Stimulated activated CD4-positive, alpha-beta T cell treated with anti-CD3 and anti-CD28 coated beads, Interleukin-4, amount 100 ng/mL, for 4 hours (primary cell): ENCODE results near the gene HOXC6.

Experiments
- DNase-seq, 2 experiments: peaks; one replicate each; pipeline ENCODE4 v3.0.0-alpha.2; 2020

HOXC6 gene

DNA sequence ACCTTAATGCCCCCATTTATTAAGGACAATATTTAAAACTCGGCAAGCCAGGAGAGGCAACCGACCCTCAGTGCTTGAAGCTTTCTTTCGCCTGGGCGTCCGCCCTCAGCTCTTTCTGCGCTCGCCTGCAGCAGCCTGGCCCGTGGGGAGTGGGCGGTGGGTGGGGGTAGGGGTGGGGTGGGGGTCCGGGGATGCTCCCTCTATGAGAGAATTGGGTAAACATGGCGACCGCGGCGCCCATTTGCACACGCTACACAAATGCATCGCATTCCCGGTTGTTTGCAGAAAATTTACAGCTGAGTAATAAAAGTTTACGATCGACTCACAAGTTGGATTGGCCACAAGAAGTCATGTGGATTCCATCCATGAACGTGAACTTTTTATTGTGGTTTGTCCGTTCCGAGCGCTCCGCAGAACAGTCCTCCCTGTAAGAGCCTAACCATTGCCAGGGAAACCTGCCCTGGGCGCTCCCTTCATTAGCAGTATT, 11.7 kb upstream of the HOXC6 start:
- DNase-seq = no peak

- no peak for DNase-seq
These were observed 11.0 kb upstream of the HOXC6 start for GRCh38 chr12:54017027-54017788.

- DNase-seq = peak; percentile 73 to 78
These were observed 10.3 kb upstream of the HOXC6 start for GRCh38 chr12:54017878-54018467.

- DNase-seq = no peak
These were observed 9.7 kb upstream of the HOXC6 start for GRCh38 chr12:54018468-54018984.

GRCh38 chr12:54019091-54019811, 9.0 kb upstream of the HOXC6 start:
- no peak for DNase-seq

GRCh38 chr12:54019924-54020590, 8.2 kb upstream of the HOXC6 start:
- no peak for DNase-seq

GRCh38 chr12:54020591-54021405, 7.4 kb upstream of the HOXC6 start:
- no peak for DNase-seq

DNA sequence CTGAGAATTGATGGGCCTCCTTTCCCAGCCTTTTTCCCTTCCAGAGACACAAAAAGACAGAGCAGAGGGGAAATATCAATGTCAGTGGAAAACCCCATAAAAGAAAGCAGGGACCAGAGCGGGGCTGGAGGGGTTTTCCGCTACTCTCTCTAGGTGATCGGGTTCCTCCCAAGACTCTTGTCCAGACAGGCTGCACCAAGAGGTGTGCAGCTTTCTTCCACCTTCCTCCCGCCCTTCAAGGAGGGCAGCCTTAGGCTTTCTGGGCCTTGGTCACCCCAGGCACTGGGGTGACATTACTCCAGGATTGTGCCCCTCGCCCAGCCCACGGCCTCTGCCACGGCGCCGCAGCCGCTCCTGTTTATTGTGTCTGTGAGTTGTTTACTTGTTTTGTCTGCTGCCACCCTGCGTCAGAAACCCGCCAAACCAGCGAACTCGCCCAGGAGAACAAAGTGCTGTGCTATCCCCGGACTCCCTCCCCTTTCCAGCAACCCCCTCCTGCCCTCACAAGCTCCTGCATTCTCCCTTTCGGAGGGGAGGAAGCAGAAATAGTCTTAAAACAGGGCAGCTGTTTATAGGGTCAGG, 6.7 kb upstream of the HOXC6 start:
- DNase-seq = no peak

- no peak for DNase-seq
These were observed 5.0 kb upstream of the HOXC6 start for GRCh38 chr12:54022960-54023884.

DNA sequence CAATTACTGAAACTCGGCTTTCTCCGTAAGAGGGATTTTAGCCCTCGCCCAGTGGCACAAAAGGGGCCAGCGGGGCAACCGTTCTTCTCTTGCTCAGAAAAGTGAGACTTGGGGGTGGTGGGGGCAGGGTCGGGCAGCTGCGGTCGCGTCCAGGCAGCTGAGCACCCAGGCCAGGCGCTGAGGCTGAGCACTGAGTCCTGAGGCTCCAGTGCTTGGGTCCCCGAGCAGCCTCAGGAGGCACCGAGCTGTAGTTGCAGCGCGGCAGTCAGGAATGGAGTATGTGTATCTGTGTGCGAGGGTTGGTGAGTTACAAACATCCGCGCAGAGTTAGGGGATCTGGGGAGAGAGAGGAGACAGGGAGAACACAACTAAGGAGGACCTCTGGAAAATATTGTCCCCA, 4.1 kb upstream of the HOXC6 start:
- no peak for DNase-seq

GRCh38 chr12:54024581-54025305, 3.5 kb upstream of the HOXC6 start:
- no peak for DNase-seq

- DNase-seq = no peak
These were observed 2.5 kb upstream of the HOXC6 start for GRCh38 chr12:54025499-54026405.

DNA sequence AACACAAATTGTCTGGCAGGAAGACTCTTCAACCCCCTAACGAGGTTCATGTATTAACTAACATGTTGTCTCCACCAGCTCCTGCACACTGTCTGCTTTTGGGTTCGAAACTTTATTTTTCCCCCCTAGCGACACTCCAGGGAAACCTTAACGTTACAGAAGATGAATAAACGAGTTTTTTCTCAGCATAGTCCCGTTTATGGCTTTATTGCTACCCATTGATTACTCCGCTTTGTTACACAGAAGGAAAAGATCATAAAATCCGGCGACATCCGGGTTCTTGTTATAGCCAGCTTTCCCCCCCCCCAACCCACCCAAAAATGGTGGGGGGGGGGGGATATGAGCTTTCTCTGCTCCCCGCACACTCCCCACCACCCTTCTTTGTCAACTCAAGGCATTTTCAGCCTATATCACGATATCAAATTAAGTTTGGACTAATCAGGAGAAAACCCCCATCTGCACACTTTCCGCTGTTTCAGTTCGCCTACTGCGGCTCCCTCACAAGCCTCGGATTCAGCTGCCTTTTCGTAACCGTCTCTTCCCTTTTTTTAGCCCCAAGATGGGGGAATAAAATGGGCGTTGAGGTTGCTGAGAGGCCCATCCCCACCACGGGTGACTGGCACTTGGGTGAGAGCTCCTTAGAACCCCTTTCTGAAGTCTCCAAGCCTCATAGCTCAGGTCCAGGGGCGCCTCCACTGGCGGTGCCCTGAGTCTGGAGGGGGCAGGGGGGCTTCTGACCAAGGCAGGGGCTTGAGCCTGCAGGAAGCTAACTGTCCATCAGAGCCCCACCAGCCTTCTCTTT, 1.4 kb upstream of the HOXC6 start:
- no peak for DNase-seq

DNA sequence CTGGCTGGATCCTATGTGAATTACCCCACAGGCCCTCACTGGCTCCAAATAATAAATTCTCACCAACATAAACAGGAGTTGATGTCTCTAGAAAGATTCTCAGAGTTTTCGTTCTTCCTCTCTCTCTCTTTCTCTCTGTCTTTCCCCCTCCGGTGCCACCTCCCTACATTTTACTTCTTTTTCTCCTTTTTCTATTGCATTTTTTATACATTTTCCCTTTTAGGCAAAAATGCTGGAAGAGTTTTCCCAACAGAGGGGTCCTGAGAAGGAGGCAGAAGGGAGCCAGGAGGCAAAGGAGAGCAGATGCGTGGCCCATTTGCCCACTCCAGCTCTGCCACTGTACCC, 826 bp upstream of the HOXC6 start:
- DNase-seq = no peak

DNA sequence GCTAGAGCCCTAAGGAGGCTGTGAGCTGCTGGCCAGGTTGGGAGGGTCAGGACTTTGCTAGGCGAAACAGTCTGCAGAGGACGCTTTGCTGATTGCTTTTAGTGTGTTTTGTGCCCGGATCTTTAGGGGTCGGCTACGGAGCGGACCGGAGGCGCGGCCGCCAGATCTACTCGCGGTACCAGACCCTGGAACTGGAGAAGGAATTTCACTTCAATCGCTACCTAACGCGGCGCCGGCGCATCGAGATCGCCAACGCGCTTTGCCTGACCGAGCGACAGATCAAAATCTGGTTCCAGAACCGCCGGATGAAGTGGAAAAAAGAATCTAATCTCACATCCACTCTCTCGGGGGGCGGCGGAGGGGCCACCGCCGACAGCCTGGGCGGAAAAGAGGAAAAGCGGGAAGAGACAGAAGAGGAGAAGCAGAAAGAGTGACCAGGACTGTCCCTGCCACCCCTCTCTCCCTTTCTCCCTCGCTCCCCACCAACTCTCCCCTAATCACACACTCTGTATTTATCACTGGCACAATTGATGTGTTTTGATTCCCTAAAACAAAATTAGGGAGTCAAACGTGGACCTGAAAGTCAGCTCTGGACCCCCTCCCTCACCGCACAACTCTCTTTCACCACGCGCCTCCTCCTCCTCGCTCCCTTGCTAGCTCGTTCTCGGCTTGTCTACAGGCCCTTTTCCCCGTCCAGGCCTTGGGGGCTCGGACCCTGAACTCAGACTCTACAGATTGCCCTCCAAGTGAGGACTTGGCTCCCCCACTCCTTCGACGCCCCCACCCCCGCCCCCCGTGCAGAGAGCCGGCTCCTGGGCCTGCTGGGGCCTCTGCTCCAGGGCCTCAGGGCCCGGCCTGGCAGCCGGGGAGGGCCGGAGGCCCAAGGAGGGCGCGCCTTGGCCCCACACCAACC, 1.5 kb downstream of the HOXC6 start:
- no peak for DNase-seq

DNA sequence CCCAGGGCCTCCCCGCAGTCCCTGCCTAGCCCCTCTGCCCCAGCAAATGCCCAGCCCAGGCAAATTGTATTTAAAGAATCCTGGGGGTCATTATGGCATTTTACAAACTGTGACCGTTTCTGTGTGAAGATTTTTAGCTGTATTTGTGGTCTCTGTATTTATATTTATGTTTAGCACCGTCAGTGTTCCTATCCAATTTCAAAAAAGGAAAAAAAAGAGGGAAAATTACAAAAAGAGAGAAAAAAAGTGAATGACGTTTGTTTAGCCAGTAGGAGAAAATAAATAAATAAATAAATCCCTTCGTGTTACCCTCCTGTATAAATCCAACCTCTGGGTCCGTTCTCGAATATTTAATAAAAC, 2.2 kb downstream of the HOXC6 start:
- DNase-seq = no peak

- DNase-seq = no peak
These were observed 2.7 kb downstream of the HOXC6 start for GRCh38 chr12:54030889-54031471.
